A673 (cell line): Measurements from ENCODE around the gene EVA1C. TPM values are rescaled to one million over a fixed set of nuclear protein-coding genes. Genes with fewer than 3 reads are reported as not detected.
A peak's percentile ranks its signal among the peaks of the same experiment; 100 is the strongest.

ENCODE experiments used
- BruUV-seq: library from RNA; stranded (reverse); fragments of 400-500 nt; replicated peaks from 2 replicates; lab custom pipeline; 2021; lab: Mats Ljungman, UMichigan
- CTCF ChIA-PET: fragments of 300-600 bp; sonication (Branson Sonifier 250); formaldehyde crosslinking; loops from one replicate; lab custom pipeline; 2022; ENCODE audit warnings: antibody characterized with exemption; lab: Charles Lee
- POLR2A ChIA-PET: fragments of 300-600 bp; sonication (Branson Sonifier 250); formaldehyde crosslinking; loops from one replicate; lab custom pipeline; 2022; ENCODE audit warnings: antibody characterized with exemption; ENCODE audit not compliant: low non-redundant PET; lab: Charles Lee
- DNase-seq: peaks from one replicate; pipeline ENCODE4 v3.0.0-alpha.2; 2015; ENCODE audit warnings: low spot score
- H3K27ac ChIP-seq: fragments of 200-600 bp; sonication (generic); 2 replicates; pipeline ENCODE4 v1.5.1; 2016; ENCODE audit warnings: mixed run types, low read depth, mild to moderate bottlenecking, mixed read lengths, antibody characterized with exemption, low read length; ENCODE audit not compliant: poor library complexity, severe bottlenecking
- H3K27me3 ChIP-seq: fragments of 200-600 bp; sonication (generic); replicated peaks from 2 replicates; pipeline ENCODE4 v1.6.1; 2017; ENCODE audit warnings: mixed run types, low read depth, mild to moderate bottlenecking, mixed read lengths, antibody characterized with exemption, low read length; ENCODE audit not compliant: insufficient read depth, poor library complexity
- H3K36me3 ChIP-seq: fragments of 200-600 bp; sonication (generic); 2 replicates; pipeline ENCODE4 v1.6.1; 2016; ENCODE audit warnings: mixed run types, mild to moderate bottlenecking, mixed read lengths, antibody characterized with exemption, low read length; ENCODE audit not compliant: insufficient read depth, poor library complexity, severe bottlenecking
- H3K4me1 ChIP-seq: fragments of 200-600 bp; sonication (generic); 2 replicates; pipeline ENCODE4 v1.6.1; 2017; ENCODE audit warnings: mixed run types, mild to moderate bottlenecking, mixed read lengths, antibody characterized with exemption, low read length; ENCODE audit not compliant: insufficient read depth, poor library complexity, severe bottlenecking
- H3K4me3 ChIP-seq: fragments of 200-600 bp; sonication (generic); 2 replicates; pipeline ENCODE4 v1.5.1; 2016; ENCODE audit warnings: low read depth, mixed run types, mild to moderate bottlenecking, mixed read lengths, low read length; ENCODE audit not compliant: poor library complexity, severe bottlenecking
- H3K9me3 ChIP-seq: fragments of 200-600 bp; sonication (generic); 2 replicates; pipeline ENCODE4 v1.6.1; 2016; ENCODE audit warnings: mixed run types, low read depth, mild to moderate bottlenecking, mixed read lengths, antibody characterized with exemption, low read length; ENCODE audit not compliant: poor library complexity, severe bottlenecking
- CTCF ChIP-seq: fragments of 300-800, 200-600 bp; sonication (generic); conservative IDR thresholded peaks from 2 replicates; pipeline ENCODE4 v1.5.1; 2017; ENCODE audit warnings: low read depth, mild to moderate bottlenecking, antibody characterized with exemption, low read length, moderate library complexity, mixed read lengths
- EZH2 ChIP-seq: fragments of 200-600 bp; sonication (generic); IDR thresholded peaks from 2 replicates; pipeline ENCODE4 v1.6.1; 2017; ENCODE audit warnings: borderline replicate concordance, low read depth, mild to moderate bottlenecking, mixed read lengths, antibody characterized with exemption, low read length; ENCODE audit not compliant: poor library complexity, severe bottlenecking
- intact Hi-C: fragments of 100-400 bp; cut with micrococcal nuclease; formaldehyde crosslinking; loops from one replicate; pipeline ENCODE4 v1.10.0; 2022; ENCODE audit not compliant: unreplicated experiment
- total RNA-seq: library from RNA; stranded (reverse); gene quantifications from 2 replicates; pipeline ENCODE4 v1.2.3, GENCODE V29; 2021

The EVA1C gene
- total RNA-seq, 1 experiment from 2014 or later = 7.2 TPM

- BruUV-seq = no TSS peak
- ChIA-PET POLR2A (no interaction called here), CTCF (no interaction called here)
- no peak for TF ChIP-seq CTCF
- no peak for TF ChIP-seq EZH2
- no peaks in the 10 kb centered on the region for H3K4me1 ChIP-seq
- no peak overlapping the region for H3K27ac ChIP-seq
- H3K4me3 ChIP-seq = no peak overlapping the region
- no peaks in the 10 kb centered on the region for H3K36me3 ChIP-seq
- intact Hi-C loops = no loop called here
- H3K27me3 ChIP-seq = no peaks in the 10 kb centered on the region
- no peaks in the 10 kb centered on the region for H3K9me3 ChIP-seq
- DNase-seq = no peak
Measured at GRCh38 chr21:32535612-32536011, 123.1 kb downstream of the EVA1C start.

- no TSS peak for BruUV-seq
- Histone ChIP-seq H3K4me3 (no peak overlapping the region), H3K27me3 (no peaks in the 10 kb centered on the region), H3K36me3 (no peaks in the 10 kb centered on the region), H3K9me3 (no peaks in the 10 kb centered on the region), H3K4me1 (no peaks in the 10 kb centered on the region), H3K27ac (no peak overlapping the region)
- no peak for DNase-seq
- TF ChIP-seq EZH2 (no peak), CTCF (no peak)
- ChIA-PET CTCF (interaction anchor here (0.6 kb wide), 1 partner anchor 126 kb away, joined by 6 read pairs; no protein-coding TSS in a partner anchor), POLR2A (no interaction called here)
- intact Hi-C loops = no loop called here
Measured at GRCh38 chr21:32537569-32537881, 125.0 kb downstream of the EVA1C start.

GRCh38 chr21:32538147-32538792, 125.8 kb downstream of the EVA1C start:
- POLR2A ChIA-PET = no interaction called here
- H3K27ac ChIP-seq = no peak overlapping the region
- intact Hi-C loops = no loop called here

More at GRCh38 chr21:32538147-32538792, 125.8 kb downstream of the EVA1C start:
- CTCF ChIA-PET = interaction anchor here (0.6 kb wide), 1 partner anchor 127 kb away, joined by 6 read pairs; no protein-coding TSS in a partner anchor
- BruUV-seq = no TSS peak
- no peak overlapping the region for H3K4me3 ChIP-seq
- H3K9me3 ChIP-seq = no peaks in the 10 kb centered on the region
- no peaks in the 10 kb centered on the region for H3K4me1 ChIP-seq
- DNase-seq = peak; percentile 76
- no peaks in the 10 kb centered on the region for H3K36me3 ChIP-seq
- H3K27me3 ChIP-seq = no peaks in the 10 kb centered on the region
- TF ChIP-seq CTCF = no peak
- no peak for TF ChIP-seq EZH2
